HG03460 (cell line): Measurements from ENCODE around the gene CAMK2G.
"Not testable (repeated sequence)": the region's sequence is repeated elsewhere in the genome, so short reads cannot be mapped to it uniquely, and the experiment has no call there.

ENCODE experiments used
- ATAC-seq: cut with Tn5 transposase; IDR thresholded peaks from one replicate; pipeline ENCODE4 v1.9.1; 2021; ENCODE audit not compliant: unreplicated experiment

Gene CAMK2G

GRCh38 chr10:73874267-73875138, at the start of gene CAMK2G:
Gene CAMK2G (minus strand): TSS chr10:73874555. CDS start chr10:73874461, 94 bp downstream.
- ATAC-seq, result peak; percentile 85

GRCh38 chr10:73922864-73923133, 48.4 kb upstream of the CAMK2G start:
- no peak for ATAC-seq

DNA sequence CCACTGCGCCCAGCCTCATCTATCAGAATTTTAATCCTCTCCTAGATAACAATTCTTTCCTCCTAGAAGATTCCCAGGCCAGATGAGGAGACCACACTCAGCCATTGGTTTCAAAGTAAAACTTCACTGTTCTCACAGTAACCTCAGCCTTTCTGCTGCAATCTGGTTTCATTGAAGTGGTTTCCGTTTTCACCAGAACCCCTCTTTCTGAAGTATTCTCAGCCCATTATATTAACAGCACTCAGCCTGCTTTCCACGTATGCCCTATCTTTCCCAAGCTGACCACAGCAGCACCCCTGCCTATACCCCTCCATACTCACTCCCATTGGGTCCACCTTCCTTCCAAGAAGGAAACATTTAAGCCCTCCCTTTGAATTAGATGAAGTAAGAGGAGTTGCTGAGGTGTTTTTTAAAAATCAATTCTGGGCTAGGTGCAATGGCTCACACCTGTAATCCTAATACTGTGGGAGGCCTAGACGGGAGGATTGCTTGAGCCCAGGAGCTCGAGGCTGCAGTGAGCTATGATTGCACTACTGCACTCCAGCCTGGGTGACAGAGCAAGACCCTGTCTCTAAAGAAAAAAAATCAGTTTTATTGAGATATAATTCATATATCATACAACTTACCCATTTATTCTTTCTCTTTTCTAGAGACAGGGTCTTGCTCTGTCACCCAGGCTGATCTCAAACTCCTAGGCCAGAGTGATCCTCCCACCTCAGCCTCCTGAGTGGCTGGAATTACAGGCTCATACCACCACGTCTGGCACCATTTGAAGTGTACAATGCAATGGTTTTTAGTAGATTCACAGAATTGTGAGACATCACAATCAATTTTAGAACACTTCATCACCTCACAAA, 47.9 kb upstream of the CAMK2G start:
- no peak for ATAC-seq

DNA sequence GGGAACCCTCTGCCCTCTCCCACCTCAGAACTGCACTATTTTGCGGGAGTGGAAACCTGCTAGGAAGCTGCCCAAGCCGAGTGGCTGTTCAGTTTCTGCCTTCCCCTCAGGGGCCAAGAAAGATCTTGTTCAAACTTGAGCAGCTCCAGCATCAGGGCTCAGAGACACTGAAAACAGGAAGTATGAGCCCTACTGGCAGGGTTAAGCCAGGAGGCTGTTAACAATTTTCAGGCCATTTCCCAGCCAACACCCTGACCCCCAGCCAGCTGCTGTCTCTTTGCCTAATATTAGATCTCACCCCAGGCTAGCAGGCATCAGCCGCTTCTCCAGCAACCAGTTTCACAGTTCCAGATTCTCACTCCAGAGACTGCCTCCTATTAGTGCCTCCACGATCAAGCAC, 45.7 kb upstream of the CAMK2G start:
- ATAC-seq, result no peak

GRCh38 chr10:73919481-73919880, 45.1 kb upstream of the CAMK2G start:
- ATAC-seq, result not testable (repeated sequence)

- no peak for ATAC-seq
Observed at GRCh38 chr10:73917566-73918305, 43.4 kb upstream of the CAMK2G start.

GRCh38 chr10:73916761-73917470, 42.6 kb upstream of the CAMK2G start:
- no peak for ATAC-seq

DNA sequence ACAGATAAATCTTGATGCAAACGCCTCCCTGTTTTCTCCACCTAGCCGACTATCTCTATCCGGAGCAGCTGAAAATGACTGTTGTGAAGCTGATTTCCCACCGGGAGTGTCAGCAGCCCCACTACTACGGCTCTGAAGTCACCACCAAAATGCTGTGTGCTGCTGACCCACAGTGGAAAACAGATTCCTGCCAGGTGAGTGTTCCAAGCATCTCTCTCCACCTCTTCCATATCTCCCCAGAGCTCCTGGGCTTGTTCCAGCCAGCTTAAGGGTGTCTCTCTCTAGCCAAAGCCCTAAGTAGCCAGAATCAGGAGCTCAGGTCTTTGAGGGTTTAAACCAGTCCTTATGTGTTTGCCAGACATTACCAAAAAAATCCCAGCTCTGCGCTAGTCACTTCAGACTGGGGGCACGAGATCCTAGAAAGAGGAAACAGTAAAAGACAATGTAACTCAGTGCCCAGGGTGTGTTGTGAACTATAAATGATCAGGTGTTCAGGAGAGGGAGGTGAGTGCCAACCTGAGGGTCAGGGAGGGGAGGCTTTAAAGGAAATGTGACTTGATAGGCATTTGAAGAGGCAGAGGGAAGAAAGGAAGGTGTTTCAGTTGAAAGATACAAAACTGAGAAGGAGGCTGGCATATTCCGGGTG, 41.0 kb upstream of the CAMK2G start:
- ATAC-seq, result no peak

- no peak for ATAC-seq
Observed at GRCh38 chr10:73914036-73914435, 39.7 kb upstream of the CAMK2G start.

GRCh38 chr10:73911553-73912004, 37.2 kb upstream of the CAMK2G start:
- ATAC-seq, result no peak

DNA sequence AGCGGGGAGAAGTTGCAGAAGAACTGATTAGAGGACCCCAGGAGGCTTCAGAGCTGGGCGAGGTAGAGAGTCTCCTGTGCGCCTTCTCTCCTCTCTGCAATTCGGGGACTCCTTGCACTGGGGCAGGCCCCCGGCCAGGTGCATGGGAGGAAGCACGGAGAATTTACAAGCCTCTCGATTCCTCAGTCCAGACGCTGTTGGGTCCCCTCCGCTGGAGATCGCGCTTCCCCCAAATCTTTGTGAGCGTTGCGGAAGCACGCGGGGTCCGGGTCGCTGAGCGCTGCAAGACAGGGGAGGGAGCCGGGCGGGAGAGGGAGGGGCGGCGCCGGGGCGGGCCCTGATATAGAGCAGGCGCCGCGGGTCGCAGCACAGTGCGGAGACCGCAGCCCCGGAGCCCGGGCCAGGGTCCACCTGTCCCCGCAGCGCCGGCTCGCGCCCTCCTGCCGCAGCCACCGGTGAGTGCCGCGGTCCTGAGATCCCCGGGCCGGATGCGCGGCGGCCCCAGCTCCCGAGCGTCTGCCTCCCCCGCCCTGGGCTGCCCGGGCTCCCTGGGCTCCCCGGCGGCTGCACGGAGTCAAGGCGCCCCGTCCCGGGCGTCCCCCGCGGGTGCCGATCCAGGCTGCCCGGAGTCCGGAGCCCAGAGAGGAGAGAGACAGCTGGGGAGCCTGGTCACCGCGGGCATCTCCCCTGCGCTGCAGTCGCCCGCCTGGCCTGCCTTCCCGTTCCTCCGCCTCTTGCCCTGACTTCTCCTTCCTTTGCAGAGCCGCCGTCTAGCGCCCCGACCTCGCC, 36.6 kb upstream of the CAMK2G start, which contains the start of gene PLAU:
TSS of gene PLAU (plus strand) at position 369 of the 789 bp plus-strand sequence. CDS start 424 bp downstream, outside the sequence.
- no peak for ATAC-seq

DNA sequence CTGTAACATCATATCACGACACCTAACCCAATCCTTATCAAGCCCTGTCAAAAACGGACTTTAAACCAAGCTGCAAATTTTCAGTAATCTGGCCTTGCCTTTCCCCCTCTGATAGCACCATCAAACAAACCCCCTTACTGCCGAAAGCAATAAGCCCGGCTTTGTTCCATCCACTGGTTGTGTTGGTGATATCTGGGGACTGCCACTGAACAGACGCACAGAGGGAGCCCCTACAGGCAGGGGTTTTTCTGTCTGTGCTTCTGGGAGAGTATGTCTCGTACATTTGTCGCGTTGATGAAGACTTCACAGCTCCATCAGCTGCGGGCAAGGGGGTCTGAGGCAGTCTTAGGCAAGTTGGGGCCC, 36.0 kb upstream of the CAMK2G start:
- ATAC-seq, result no peak

DNA sequence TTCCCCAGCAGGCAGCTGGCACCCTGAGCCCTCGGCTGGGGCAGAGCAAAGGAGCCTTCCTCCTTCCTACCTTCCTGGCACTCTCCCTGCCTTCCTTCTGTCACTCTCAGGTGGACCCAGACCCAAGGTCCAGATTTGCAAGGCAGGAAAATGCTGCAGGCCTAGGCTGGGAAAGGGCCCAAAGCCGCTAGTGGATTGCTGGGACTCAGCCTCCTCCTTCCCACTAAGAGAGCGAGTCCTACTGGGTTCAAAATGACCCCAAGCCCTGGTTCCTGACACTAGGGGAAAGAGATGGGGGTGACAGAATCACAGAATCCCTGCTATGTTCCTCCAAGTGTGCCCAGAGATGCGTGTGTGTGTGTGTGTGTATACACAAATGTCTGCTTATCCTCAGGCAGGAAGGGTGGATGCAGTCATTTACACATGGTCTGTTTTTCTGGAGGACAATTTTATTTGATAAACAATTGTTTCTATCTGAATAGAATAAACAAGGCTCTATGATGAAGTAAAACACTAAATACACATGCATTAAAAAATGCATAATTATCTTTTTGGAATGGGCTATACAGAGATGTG, 35.3 kb upstream of the CAMK2G start:
- ATAC-seq, result no peak

DNA sequence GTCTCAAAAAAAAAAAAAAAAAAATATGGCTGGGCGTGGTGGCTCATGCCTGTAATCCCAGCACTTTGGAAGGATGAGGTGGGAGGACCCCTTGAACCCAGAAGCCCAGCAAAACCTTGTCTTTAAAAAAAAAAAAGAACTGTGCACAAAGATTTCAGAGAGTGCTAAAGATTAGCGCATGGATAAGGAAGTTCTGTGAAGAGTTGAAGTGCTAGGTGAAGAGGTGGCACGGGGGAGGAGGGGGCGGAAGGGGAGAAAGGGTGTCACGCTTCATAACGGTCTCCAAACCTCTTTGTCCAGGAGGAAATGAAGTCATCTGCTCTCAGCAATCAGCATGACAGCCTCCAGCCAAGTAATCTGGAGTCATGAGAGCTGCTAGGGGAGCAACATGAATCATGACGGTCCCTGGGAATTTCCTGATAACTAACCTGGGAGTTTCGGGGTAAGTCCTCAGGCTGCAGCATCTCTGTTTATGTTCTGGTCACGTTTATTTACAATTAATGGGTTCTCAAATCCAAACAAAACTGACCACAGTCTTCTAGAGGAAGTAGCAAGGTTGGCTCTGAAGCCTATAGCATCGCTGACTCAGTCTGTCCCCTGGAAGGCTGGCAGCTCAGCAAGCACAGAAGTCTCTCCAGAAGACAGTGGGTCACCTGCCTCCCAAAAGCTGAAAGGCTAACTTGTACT, 34.6 kb upstream of the CAMK2G start:
- ATAC-seq, result peak; percentile 44

DNA sequence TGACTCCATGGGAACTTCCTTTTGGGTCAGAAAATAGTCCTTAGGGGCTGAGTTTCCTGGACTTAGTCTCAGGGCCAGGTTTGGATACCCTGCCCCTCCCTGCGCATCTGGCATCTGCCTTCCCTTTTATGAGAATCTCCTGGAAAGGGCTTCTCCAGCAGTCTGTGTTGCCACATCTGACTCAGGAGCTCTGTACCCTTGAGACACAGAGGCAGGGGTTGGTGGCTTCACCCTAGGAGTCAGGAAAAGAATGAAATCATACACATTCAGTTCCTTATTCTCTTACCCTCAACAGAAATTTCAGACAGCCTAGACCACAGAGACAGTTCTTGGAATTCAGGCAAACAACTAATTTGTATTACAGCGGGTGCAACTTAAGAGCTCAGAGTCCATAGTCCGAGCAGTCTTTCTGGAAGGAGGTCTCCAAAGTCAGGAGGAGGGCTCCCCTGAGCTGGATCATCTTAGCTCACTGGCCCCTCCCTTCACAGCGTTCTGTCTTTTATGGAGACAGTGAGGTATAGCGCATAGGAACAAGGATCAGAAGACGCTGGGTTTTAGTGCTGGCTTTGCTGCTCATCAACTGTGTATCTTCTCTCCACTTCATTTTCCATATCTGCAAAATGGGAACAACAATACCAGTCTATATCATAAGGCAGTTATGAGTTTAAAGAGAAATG, 33.6 kb upstream of the CAMK2G start:
- ATAC-seq, result no peak

- no peak for ATAC-seq
Observed at GRCh38 chr10:73906524-73907447, 32.4 kb upstream of the CAMK2G start.
